Loucy (cell line): ENCODE results near the gene MRPL57.

Source experiments
- EZH2phosphoT487 ChIP-seq: fragments of 200-600 bp; IDR thresholded peaks from 2 replicates; pipeline ENCODE4 v1.6.1; 2018; ENCODE audit warnings: antibody characterized with exemption, mild to moderate bottlenecking, moderate library complexity, borderline replicate concordance
- TF ChIP-seq, protein P1 (sequence below): fragments of 200-600 bp; sonication (generic); conservative IDR thresholded peaks from 2 replicates; pipeline ENCODE4 v1.5.1; 2014; ENCODE audit warnings: mild to moderate bottlenecking, antibody characterized with exemption, low read length

DNA sequence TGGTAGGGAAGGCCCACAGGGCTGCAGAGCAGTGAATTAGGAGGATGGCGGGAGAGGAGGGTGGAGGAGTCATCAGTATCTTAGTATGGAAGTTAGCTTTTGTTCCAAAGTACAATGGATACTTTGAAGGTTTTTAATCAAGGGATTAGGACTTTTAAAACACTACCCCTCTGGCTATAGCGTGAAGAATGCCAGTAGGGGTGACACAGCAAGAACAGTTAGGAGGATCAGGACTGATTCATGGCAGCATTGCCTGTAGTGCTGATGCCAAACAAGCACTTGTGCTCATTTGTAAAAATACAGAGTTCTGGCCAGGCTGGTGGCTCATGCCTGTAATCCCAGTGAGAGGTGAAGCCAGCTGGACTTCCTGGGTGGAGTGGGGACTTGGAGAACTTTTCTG is 46.3 kb upstream of the MRPL57 start:
- TF ChIP-seq, protein P1, sequence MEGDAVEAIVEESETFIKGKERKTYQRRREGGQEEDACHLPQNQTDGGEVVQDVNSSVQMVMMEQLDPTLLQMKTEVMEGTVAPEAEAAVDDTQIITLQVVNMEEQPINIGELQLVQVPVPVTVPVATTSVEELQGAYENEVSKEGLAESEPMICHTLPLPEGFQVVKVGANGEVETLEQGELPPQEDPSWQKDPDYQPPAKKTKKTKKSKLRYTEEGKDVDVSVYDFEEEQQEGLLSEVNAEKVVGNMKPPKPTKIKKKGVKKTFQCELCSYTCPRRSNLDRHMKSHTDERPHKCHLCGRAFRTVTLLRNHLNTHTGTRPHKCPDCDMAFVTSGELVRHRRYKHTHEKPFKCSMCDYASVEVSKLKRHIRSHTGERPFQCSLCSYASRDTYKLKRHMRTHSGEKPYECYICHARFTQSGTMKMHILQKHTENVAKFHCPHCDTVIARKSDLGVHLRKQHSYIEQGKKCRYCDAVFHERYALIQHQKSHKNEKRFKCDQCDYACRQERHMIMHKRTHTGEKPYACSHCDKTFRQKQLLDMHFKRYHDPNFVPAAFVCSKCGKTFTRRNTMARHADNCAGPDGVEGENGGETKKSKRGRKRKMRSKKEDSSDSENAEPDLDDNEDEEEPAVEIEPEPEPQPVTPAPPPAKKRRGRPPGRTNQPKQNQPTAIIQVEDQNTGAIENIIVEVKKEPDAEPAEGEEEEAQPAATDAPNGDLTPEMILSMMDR, result no peak
- no peak for TF ChIP-seq EZH2phosphoT487
